ENCODE data around the gene HOXC10. TPM values are rescaled to one million over a fixed set of nuclear protein-coding genes. Genes with fewer than 3 reads are reported as not detected.

Gene HOXC10
- total RNA-seq, 1 experiment from 2014 or later = not detected

Small RNA genes lying within 50 kb of the gene (small RNA-seq; reads per million reads assigned to genes)
- gene AC012531.3 (not detected), gene AC012531.4 (not detected), gene HOXC5 (not detected), gene MIR196A2 (2.9 reads per million, percentile 74 among the genes with 10 or more reads in this experiment), gene MIR615 (1.2 reads per million, percentile 45 among the genes with 10 or more reads in this experiment), gene RF01905 (not detected), gene RF01906 (not detected)

Other genes with a start within 250 kb of the HOXC10 start
- gene CISTR, start 233.2 kb upstream of the HOXC10 start, total RNA-seq (2014; rRNA removed; shearing (Covaris generic)) = not detected in 2 replicates
- gene HOXC13, start 46.3 kb upstream of the HOXC10 start, total RNA-seq (2014; rRNA removed; shearing (Covaris generic)) = 0.65 and 1.3 TPM in 2 replicates
- 0.05 TPM in 1 of 2 replicates, not detected in the other for gene HOXC12, start 30.2 kb upstream of the HOXC10 start, total RNA-seq (2014; rRNA removed; shearing (Covaris generic))
- gene HOXC11, start 12.0 kb upstream of the HOXC10 start, total RNA-seq (2014; rRNA removed; shearing (Covaris generic)) = not detected in 2 replicates
- 5.6 and 6.8 TPM in 2 replicates for gene HOTAIR, start 10.2 kb upstream of the HOXC10 start, total RNA-seq (2014; rRNA removed; shearing (Covaris generic))
- 0.23 and 0.76 TPM in 2 replicates for gene HOXC9, start 15.0 kb downstream of the HOXC10 start, total RNA-seq (2014; rRNA removed; shearing (Covaris generic))
- gene HOXC8, start 23.8 kb downstream of the HOXC10 start, total RNA-seq (2014; rRNA removed; shearing (Covaris generic)) = 0.10 and 0.23 TPM in 2 replicates
- 1.4 and 1.6 TPM in 2 replicates for gene HOXC6, start 43.3 kb downstream of the HOXC10 start, total RNA-seq (2014; rRNA removed; shearing (Covaris generic))
- 0.41 and 0.81 TPM in 2 replicates for gene HOXC5, start 47.9 kb downstream of the HOXC10 start, total RNA-seq (2014; rRNA removed; shearing (Covaris generic))
- 4.0 and 6.8 TPM in 2 replicates for gene HOXC4, start 68.7 kb downstream of the HOXC10 start, total RNA-seq (2014; rRNA removed; shearing (Covaris generic))
- gene SMUG1, start 203.8 kb downstream of the HOXC10 start, total RNA-seq (2014; rRNA removed; shearing (Covaris generic)) = 87.8 and 106 TPM in 2 replicates